K562 (cell line): ENCODE measurements around the gene SPDL1. TPM values are rescaled to one million over a fixed set of nuclear protein-coding genes. Genes with fewer than 3 reads are reported as not detected.

ENCODE experiments used
- ERF ChIP-seq: fragments of 450-650 bp; formaldehyde crosslinking; IDR thresholded peaks from 2 replicates; pipeline ENCODE4 v1.4.0; 2020; ENCODE audit warnings: mild to moderate bottlenecking, mixed read lengths
- FOXP4 ChIP-seq: sonication (generic); formaldehyde crosslinking; IDR thresholded peaks from 2 replicates; pipeline ENCODE4 v1.8.0; 2022; ENCODE audit warnings: mild to moderate bottlenecking, missing genetic modification reagents, borderline replicate concordance
- KDM5B ChIP-seq: fragments of 200-600 bp; sonication (generic); IDR thresholded peaks from 2 replicates; pipeline ENCODE4 v1.6.1; 2012; ENCODE audit warnings: low read depth, mild to moderate bottlenecking, moderate library complexity, low read length, control low read depth, inconsistent platforms; ENCODE audit not compliant: insufficient replicate concordance
- NCOR1 ChIP-seq: fragments of 450-650 bp; IDR thresholded peaks from 2 replicates; pipeline ENCODE4 v1.6.1; 2016; ENCODE audit warnings: mild to moderate bottlenecking, moderate library complexity
- SMAD1 ChIP-seq: fragments of 150-350 bp; IDR thresholded peaks from 2 replicates; pipeline ENCODE4 v1.6.1; 2014; ENCODE audit warnings: low read length, low read depth; ENCODE audit not compliant: partially characterized antibody
- SPI1 ChIP-seq: IDR thresholded peaks from 2 replicates; pipeline ENCODE4 v1.6.1; 2011; ENCODE audit warnings: low read depth, low read length, control low read depth, borderline replicate concordance
- STAT5B ChIP-seq: fragments of 250-450 bp; sonication (Bioruptor Pico); IDR thresholded peaks from 2 replicates; pipeline ENCODE4 v1.8.0; 2021; ENCODE audit warnings: mild to moderate bottlenecking, inconsistent platforms
- THRAP3 ChIP-seq: fragments of 450-650 bp; IDR thresholded peaks from 2 replicates; pipeline ENCODE4 v1.6.1; 2016; ENCODE audit warnings: mild to moderate bottlenecking, inconsistent platforms, borderline replicate concordance
- VEZF1 ChIP-seq: fragments of 200-800 bp; sonication (Bioruptor generic); IDR thresholded peaks from 2 replicates; pipeline ENCODE4 v1.6.1; 2017; ENCODE audit warnings: missing genetic modification characterization, missing compliant biosample characterization
- ZBTB33 ChIP-seq: sonication (generic); formaldehyde crosslinking; IDR thresholded peaks from 2 replicates; pipeline ENCODE4 v1.8.1; 2023; ENCODE audit warnings: mild to moderate bottlenecking, missing genetic modification reagents
- ZNF263 ChIP-seq: sonication (generic); formaldehyde crosslinking; IDR thresholded peaks from 2 replicates; pipeline ENCODE4 v1.8.0; 2022; ENCODE audit warnings: mild to moderate bottlenecking, missing genetic modification reagents, borderline replicate concordance
- ZNF639 ChIP-seq, 2 experiments: fragments of 200-800 bp in 1 of 2; sonication (Bioruptor generic) in 1 of 2; sonication (generic) in 1 of 2; formaldehyde crosslinking in 1 of 2; IDR thresholded peaks in 1 of 2; conservative IDR thresholded peaks in 1 of 2; 2 replicates each; pipeline versions ENCODE4 v1.5.0 to v1.6.1; 2016 to 2020; ENCODE audit warnings: missing compliant biosample characterization in 1 of 2, missing genetic modification characterization in 1 of 2, missing genetic modification reagents in 1 of 2
- ZNF740 ChIP-seq, 3 experiments: fragments of 200-800 bp in 1 of 3; sonication (Bioruptor generic) in 1 of 3; sonication (generic) in 1 of 3; formaldehyde crosslinking in 1 of 3; IDR thresholded peaks; 2 replicates each; pipeline versions ENCODE4 v1.6.1 to v1.8.0; 2016 to 2022; ENCODE audit warnings: mild to moderate bottlenecking in 2 of 3, missing compliant biosample characterization in 2 of 3, missing genetic modification characterization in 2 of 3, missing genetic modification reagents in 1 of 3
- polyA plus RNA-seq, 8 experiments: library from polyadenylated mRNA; depleted of rRNA in 4 of 8; stranded (reverse) in 5 of 8; unstranded in 3 of 8; fragments of >200 nt; fragmentation: Nextera tagmentation in 2 of 8; fragmentation: Illumina TruSeq in 1 of 8; extraction: Ambion mirVana in 2 of 8; extraction: Trizol in 1 of 8; gene quantifications; 2 replicates each; pipeline versions ENCODE4 v1.2.1 to v1.2.3, GENCODE V29; 2011 to 2014; ENCODE audit warnings: inconsistent platforms in 1 of 8, missing spikeins in 1 of 8
- total RNA-seq, 7 experiments: library from RNA; depleted of rRNA in 6 of 7; stranded (reverse); fragments of >200 nt in 6 of 7; fragmentation: Illumina TruSeq in 2 of 7; extraction: Trizol in 2 of 7; gene quantifications; 2 replicates each; pipeline versions ENCODE4 v1.2.1 to v1.2.3, GENCODE V29; 2011 to 2021; ENCODE audit warnings: low replicate concordance in 1 of 7

The SPDL1 gene
- total and polyA plus RNA-seq, 9 of the 15 experiments (the other 6 are each of a cell fraction or from before 2014, with no cell fraction given): 32.4 to 59.6 (median 49.0) TPM

GRCh38 chr5:169637085-169637548, 53.5 kb downstream of the SPDL1 start, which contains the start of gene DOCK2 (continued):
- peak; percentile 49; the same call in 1 of the 2 replicates for TF ChIP-seq ZNF740 (CRISPR knock-in tag; IDR thresholded peaks at IDR 0.05)
- TF ChIP-seq ZNF740 (tag; IDR thresholded peaks at IDR 0.05): no peak
- TF ChIP-seq FOXP4 (CRISPR knock-in tag): peak; percentile 72; the same call in 1 of the 2 replicates
- peak; percentile 84 for TF ChIP-seq ERF (CRISPR knock-in tag)
- TF ChIP-seq SPI1: peak; percentile 79
- peak; percentile 73 for TF ChIP-seq VEZF1 (CRISPR knock-in tag)
- TF ChIP-seq ZNF263 (CRISPR knock-in tag): peak; percentile 85
- peak; percentile 46 for TF ChIP-seq KDM5B
- TF ChIP-seq ZBTB33 (CRISPR knock-in tag): 0 out of 2 replicates have a peak, but pooled peaks have one; percentile 27
- no peak for TF ChIP-seq STAT5B (CRISPR knock-in tag)
- TF ChIP-seq SMAD1: no peak
- TF ChIP-seq NCOR1: no peak
- no peak for TF ChIP-seq THRAP3
- 0 out of 4 replicates have a peak, but pooled peaks of 1 of the 2 experiments have one; percentile 29 for TF ChIP-seq ZNF639 (CRISPR knock-in tag; conservative IDR thresholded peaks at IDR 0.05 in 1 of 2, IDR thresholded peaks at IDR 0.05 in 1 of 2)
